ENCODE results near the gene LSAMP. TPM values are rescaled to one million over a fixed set of nuclear protein-coding genes. Genes with fewer than 3 reads are reported as not detected.

Gene LSAMP
- total RNA-seq, 4 donors from 2014 or later: 1.1 to 3.5 (median 2.0) TPM

DNA sequence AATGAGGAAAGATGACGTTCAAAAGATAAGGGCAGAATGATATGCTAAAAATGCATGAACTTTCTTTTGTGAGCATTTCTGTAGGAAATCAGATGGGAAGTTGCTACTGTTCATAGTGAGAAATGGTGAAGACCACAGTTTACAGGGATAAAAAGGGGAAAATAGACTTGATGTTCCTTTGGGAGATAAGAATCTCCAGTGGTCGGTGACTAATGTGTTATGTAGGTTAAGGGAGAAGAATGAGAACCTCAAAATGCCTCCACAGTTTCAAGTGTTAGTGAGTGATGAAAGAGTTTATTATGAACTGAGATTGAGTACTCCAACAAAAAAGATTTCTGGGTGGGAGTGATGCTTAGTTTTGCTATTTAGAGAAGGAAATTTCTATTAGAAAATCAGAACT lies 247.2 kb downstream of the LSAMP start:
- TF ChIP-seq POLR2A (IDR thresholded peaks at IDR 0.05) (no peak), CTCF (IDR thresholded peaks at IDR 0.05) (no peak)
- no peak overlapping the region for H3K4me3 ChIP-seq (ENCODE audit: low read depth, poor library complexity, severe bottlenecking)
- DNase-seq (ENCODE audit: low spot score in 2 of 2): no peak
- 45 to 61% methylated on average over 2 of the region's 2 CpGs for WGBS, 2 donors
- intact Hi-C loops (cut with DNase I; ENCODE audit: low total_unique reads): no loop called here

DNA sequence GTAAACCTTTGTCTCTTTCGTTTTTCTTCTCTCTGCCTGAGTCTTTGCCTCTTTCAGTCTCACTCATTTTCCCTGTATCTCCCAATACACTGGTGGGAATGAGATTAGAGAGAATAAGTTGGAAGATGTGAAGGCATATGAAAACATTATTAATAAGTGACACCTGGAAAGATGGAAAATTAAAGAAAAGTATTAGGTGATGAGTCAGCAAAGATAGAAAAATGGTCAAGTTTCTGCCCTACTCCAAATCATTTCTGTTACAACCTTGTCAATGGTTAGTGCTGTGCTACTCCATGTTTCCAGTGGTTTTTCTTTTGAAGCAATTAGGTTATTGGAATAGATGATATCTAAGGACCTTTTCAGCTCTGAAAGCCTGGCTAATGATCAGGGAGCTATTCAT lies 252.8 kb downstream of the LSAMP start:
- no peak for TF ChIP-seq CTCF (IDR thresholded peaks at IDR 0.05)
- no peak for TF ChIP-seq POLR2A (IDR thresholded peaks at IDR 0.05)
- no peak for DNase-seq (ENCODE audit: low spot score in 2 of 2)
- H3K4me3 ChIP-seq (ENCODE audit: low read depth, poor library complexity, severe bottlenecking): no peak overlapping the region
- WGBS, 2 donors: 79 to 87% methylated on average over 1 of the region's 1 CpG
- intact Hi-C loops (cut with DNase I; ENCODE audit: low total_unique reads): no loop called here

DNA sequence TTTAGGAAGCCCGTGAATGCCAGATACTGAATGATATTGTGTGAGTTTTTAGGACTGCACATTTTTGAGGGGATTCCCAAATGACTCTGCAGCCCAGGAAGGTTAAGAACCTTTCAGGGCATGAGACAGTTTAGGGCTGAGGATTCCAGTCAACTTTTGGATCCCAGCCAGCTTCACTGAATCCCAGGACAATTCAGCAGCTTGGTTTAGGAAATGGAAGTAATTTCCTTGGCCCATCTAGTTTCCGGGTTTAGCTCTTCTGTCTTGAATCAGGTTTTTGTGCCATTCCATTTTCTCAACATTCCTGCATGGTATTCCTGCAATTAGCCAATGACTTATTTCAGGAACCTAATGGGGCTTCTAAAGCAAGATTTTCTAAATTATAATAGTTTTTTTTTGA lies 253.9 kb downstream of the LSAMP start:
- intact Hi-C loops (cut with DNase I; ENCODE audit: low total_unique reads): no loop called here
- no peak overlapping the region for H3K4me3 ChIP-seq (ENCODE audit: low read depth, poor library complexity, severe bottlenecking)
- WGBS, 2 donors: 65 to 76% methylated on average over 2 of the region's 2 CpGs
- no peak for TF ChIP-seq POLR2A (IDR thresholded peaks at IDR 0.05)
- no peak for TF ChIP-seq CTCF (IDR thresholded peaks at IDR 0.05)
- DNase-seq (ENCODE audit: low spot score in 2 of 2): no peak

DNA sequence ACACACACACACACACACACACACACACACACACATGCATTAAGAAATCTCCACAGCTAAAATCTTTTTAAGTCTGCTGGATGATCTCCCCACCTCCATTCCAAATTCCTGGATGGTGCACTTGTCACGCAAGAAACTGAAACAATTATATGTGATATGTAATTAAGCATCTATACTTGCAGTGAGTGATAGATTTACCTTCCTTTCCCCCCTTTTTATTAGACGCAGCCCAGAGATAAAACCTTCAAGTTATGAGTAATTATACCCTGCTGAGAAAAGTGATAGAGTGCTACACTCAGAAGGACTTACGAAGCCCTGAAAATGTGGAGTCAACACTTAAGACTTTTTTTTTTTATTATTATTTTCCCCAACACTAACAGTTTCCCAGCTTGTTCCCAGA lies 255.2 kb downstream of the LSAMP start:
- no peak for TF ChIP-seq POLR2A (IDR thresholded peaks at IDR 0.05)
- no peak for TF ChIP-seq CTCF (IDR thresholded peaks at IDR 0.05)
- WGBS, 2 donors: 82 to 83% methylated on average over 3 of the region's 3 CpGs
- intact Hi-C loops (cut with DNase I; ENCODE audit: low total_unique reads): no loop called here
- no peak for DNase-seq (ENCODE audit: low spot score in 2 of 2)
- no peak overlapping the region for H3K4me3 ChIP-seq (ENCODE audit: low read depth, poor library complexity, severe bottlenecking)

- 67 to 71% methylated on average over 3 of the region's 3 CpGs for WGBS, 2 donors
- TF ChIP-seq CTCF (IDR thresholded peaks at IDR 0.05) (no peak), POLR2A (IDR thresholded peaks at IDR 0.05) (no peak)
- no peak overlapping the region for H3K4me3 ChIP-seq (ENCODE audit: low read depth, poor library complexity, severe bottlenecking)
- no peak for DNase-seq (ENCODE audit: low spot score in 2 of 2)
- intact Hi-C loops (cut with DNase I; ENCODE audit: low total_unique reads): no loop called here
Observed at GRCh38 chr3:116188231-116188785, 257.0 kb downstream of the LSAMP start.

- no peak for DNase-seq (ENCODE audit: low spot score in 2 of 2)
- intact Hi-C loops (cut with DNase I; ENCODE audit: low total_unique reads): no loop called here
- H3K4me3 ChIP-seq (ENCODE audit: low read depth, poor library complexity, severe bottlenecking): no peak overlapping the region
- TF ChIP-seq POLR2A (IDR thresholded peaks at IDR 0.05) (no peak), CTCF (IDR thresholded peaks at IDR 0.05) (no peak)
- WGBS, 2 donors: 35 to 41% methylated on average over 1 of the region's 1 CpG
Observed at GRCh38 chr3:116186049-116186448, 259.2 kb downstream of the LSAMP start.

All from lower leg skin (tissue), 4 donors.